Dermis blood vessel endothelial cell (primary cell): ENCODE data around the gene TCHH. TPM values are rescaled to one million over a fixed set of nuclear protein-coding genes. Genes with fewer than 3 reads are reported as not detected.
A peak's percentile ranks its signal among the peaks of the same experiment; 100 is the strongest.
"Not testable (repeated sequence)": the region's sequence is repeated elsewhere in the genome, so short reads cannot be mapped to it uniquely, and the experiment has no call there.

Source experiments
- DNase-seq: peaks from one replicate; pipeline ENCODE4 v3.0.0; 2010
- total RNA-seq: library from RNA; depleted of rRNA; stranded (reverse); fragments of >200 nt; gene quantifications from 2 replicates; pipeline ENCODE4 v1.2.3, GENCODE V29; 2014

The TCHH gene
- total RNA-seq, 1 donor from 2014 or later = 0.17 TPM

DNA sequence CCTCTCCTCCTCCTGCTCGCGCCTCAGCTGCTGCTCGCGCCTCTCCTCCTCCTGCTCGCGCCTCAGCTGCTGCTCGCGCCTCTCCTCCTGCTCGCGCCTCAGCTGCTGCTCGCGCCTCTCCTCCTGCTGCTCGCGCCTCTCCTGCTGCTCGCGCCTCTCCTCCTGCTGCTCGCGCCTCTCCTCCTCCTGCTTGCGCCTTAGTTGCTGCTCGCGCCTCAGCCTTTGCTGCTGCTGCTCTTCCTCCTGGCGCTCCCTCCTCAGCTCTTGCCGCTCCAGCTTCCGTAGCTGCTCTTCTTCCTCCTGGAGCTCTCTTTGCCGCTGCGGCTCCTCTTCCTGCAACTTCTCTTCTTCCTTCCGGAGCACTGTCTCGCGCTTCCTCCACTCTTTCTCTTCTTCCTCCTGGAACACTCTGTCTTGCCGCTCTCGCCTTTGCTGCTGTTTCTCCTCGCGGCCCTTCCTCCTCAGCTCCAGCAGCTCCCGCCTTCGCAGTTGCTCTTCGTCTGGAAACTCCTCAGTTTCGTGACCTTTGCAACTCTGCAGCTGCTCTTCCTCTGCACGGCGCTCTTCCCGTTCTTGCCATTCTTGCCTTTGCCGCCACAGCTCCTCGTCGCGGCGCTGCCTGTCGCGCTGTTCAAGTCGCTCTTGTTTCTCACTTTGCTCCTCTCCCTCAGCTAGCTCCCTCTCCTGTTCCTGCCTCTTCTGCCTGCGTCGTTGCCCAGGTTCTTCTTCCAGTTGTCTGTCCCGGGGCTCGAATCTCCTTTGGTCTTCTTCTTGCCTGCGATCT is 3.0 kb downstream of the TCHH start:
- peak; percentile 27 for DNase-seq

DNA sequence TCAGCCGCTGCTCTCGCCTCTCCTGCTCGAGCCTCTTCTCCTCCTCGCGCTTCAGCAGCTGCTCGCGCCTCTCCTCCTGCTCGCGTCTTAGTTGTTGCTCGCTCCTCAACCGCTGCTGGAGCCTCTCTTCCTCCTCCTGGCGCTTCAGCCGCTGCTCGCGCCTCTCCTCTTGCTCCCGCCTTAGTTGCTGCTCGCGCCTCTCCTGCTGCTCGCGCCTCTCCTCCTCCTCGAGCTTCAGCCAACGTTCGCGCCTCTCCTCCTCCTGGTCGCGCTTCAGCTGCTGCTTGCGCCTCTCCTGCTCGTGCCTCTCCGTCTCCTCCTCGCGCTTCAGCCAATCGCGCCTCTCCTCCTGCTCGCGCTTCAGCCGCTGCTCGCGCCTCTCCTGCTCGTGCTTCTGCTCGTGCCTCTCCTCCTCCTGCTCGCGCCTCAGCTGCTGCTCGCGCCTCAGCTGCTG is 3.7 kb downstream of the TCHH start:
- peak; percentile 53 for DNase-seq

DNA sequence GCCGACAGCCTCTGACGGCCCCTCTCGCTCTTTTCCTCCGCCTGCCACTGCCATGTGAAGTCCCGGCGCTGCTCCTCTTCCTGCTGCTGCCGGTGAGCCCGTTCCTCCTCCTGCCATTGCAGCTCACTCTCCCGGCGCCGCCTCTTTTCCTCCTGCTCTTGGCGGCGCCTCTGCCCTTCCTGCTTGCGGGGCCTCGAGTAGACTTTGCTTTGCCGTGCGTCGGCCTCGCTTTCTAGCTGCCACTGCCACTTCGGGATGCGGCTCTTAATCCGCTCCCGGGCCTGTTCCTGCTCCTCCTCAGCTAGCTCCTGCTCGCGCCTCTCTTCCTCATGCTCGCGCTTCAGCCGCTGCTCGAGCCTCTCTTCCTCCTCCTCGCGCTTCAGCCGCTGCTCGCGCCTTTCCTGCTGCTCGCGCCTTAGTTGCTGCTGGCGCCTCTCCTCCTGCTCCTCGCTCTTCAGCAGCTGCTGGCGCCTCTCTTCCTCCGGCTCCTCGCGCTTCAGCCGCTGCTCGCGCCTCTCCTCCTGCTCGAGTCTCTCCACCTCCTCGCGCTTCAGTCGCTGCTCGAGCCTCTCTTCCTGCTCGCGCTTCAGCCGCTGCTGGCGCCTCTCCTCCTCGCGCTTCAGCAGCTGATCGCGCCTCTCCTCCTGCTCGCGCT is 4.3 kb downstream of the TCHH start:
- DNase-seq = peak; percentile 62

DNA sequence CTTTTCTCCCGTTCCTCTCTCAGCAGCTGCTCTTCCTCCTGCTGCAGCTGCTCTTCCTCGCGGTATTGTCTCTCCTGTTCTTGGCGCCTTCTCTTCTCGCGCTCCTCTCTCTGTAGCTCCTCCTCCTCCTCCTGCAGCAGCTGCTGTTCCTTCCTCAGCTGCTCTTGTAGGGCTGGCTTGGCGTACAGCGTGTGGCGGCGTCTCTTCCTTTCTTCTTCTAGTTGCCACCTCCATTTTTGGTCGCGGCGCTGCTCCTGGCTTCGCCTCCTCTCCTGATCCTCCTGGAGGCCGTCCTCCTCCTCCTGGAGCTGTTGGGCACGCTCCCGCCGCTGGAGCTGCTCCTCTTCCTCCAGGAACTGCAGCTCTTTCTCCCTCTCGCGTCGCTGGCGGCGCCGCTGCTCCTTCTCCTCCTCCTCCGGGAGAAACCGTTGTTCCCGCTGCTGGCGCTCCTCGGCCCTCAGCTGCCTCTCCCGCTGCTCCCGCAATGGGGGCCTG is 4.8 kb downstream of the TCHH start:
- DNase-seq = peak; percentile 51

DNA sequence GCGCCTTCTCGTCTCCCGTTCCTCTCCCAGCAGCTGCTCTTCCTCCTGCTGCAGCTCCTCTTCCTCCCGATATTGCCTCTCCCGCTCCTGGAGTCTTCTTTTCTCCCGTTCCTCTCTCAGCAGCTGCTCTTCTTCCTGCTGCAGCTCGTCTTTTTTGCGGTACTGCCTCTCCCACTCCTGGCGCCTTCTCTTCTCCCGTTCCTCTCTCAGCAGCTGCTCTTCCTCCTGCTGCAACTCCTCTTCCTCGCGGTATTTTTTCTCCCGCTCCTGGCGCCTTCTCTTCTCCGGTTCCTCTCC is 5.3 kb downstream of the TCHH start:
- no peak for DNase-seq

DNA sequence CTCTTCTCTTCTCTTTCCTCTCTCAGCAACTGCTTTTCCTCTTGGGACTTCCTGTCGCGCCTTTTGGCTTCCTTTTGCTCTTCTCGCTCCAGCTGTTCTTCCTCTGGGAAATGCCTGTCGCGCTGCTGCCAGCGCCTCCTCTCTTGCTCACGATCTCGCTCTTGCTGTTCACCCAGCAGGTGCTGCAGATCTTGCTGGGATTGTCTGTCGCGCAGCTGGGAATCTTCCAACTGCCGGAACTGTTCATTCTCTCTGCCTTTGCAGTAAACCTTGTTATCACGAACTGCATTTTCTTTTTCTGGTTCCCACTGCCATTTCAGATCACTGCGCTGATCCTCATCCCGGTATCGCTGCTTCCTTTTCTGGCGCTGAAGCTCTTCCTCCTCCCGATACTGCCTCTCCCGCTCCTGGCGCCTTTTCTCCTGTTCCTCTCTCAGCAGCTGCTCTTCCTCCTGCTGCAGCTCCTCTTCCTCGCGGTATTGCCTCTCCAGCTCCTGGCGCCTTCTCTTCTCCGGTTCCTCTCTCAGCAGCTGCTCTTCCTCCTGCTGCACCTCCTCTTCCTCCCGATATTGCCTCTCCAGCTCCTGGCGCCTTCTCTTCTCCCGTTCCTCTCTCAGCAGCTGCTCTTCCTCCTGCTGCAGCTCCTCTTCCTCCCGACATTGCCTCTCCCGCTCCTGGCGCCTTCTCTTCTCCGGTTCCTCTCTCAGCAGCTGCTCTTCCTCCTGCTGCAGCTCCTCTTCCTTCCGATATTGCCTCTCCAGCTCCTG is 5.8 kb downstream of the TCHH start:
- no peak for DNase-seq

DNA sequence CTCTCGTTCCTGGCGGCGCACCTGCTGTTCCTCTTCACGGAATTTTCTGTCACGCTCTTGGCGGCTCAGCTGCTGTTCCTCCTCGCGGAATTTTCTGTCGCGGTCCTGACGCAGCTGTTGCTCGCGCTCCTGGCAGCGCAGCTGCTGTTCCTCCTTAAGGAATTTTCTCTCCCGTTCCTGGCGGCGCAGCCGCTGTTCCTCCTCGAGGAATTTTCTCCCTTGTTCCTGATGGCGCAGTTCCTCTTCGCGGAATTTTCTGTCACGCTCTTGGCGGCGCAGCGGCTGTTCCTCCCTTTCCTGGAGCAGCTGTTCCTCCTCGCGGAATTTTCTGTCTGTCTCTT is 6.4 kb downstream of the TCHH start:
- no peak for DNase-seq

DNA sequence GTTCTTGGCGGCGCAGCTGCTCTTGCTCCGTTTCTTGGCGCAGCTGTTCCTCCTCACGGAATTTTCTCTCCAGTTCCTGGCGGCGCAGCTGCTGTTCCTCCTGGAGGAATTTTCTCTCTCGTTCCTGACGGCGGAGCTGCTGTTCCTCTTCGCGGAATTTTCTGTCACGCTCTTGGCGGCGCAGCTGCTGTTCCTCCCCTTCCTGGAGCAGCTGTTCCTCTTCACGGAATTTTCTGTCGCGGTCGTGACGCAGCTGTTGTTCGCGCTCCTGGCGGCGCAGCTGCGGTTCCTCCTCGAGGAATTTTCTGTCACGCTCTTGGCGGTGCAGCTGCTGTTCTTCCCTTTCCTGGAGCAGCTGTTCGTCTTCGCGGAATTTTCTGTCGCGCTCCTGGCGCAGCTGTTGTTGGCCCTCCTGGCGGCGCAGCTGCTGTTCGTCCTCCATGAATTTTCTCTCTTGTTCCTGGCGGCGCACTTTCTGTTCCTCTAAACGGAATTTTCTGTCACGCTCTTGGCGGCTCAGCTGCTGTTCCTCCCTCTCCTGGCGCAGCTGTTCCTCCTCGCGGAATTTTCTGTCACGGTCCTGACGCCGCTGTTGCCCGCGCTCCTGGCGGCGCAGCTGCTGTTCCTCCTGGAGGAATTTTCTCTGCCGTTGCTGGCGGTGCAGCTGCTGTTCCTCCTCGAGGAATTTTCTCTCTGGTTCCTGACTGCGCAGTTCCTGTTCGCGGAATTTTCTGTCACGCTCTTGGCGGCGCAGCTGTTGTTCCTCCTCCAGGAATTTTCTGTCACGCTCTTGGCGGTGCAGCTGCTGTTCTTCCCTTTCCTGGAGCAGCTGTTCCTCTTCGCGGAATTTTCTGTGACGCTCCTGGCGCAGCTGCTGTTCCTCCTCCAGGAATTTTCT is 7.0 kb downstream of the TCHH start:
- peak; percentile 42 for DNase-seq

DNA sequence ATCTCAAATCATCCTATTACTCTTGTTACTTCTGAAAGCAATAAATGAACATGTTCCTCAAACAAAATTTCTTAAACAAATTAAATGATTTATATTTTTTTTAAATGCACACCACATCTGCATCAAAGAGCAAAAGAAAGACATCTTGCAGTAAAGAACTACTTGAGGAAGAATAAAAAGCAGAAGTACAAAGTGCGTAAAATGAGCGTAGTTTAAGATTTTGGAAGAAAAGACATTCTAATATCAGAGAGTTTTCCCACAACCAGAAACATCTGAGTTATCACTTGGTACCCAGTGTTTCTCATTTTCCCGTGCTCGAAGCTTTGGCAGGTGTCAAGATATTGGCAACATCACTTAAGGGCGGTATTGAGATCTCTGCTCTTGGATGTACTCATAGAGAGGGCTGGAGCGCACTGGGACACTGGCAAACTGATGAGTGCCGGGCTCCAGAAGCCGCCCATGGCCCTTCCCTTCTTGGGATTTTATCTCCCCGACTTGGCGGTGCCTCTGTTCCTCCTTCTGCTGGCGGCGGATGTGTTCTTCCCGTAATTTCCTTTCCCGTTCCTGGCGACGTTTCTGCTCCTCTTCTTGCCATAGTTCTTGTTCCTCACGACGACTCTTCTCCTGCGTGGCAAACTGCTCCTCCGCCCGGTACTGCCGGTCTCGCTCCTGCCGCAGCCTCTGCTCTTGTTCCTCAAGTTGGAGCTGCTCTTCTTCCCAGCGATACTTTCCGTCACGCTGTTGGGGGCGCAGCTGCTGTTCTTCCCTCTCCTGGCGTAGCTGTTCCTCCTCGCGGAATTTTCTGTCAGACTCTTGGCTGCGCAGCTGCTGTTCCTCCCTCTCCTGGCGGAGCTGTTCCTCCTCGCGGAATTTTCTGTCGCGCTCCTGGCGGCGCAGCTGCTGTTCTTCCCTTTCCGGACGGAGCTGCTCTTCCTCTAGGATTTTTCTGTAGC is 7.9 kb downstream of the TCHH start:
- DNase-seq = no peak

DNA sequence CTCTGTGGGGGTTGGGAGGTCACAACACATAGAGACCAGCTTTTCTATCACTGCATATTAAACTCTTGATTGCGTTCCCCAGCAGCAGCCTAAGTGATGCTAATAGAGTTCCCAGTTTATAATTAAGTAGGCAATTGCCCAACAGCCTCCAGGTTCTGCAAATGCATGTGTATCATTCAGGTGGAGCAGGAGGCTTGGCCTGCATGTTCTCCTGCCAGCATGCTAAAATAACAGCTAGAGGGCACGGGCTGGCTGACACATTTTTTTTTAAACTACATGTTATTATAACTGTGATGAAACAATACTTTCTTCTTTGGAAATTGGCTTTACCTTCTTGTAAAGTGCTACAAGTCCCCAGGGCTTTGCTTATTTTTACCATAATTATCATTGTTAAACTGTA is 10.4 kb downstream of the TCHH start:
- DNase-seq = no peak

DNA sequence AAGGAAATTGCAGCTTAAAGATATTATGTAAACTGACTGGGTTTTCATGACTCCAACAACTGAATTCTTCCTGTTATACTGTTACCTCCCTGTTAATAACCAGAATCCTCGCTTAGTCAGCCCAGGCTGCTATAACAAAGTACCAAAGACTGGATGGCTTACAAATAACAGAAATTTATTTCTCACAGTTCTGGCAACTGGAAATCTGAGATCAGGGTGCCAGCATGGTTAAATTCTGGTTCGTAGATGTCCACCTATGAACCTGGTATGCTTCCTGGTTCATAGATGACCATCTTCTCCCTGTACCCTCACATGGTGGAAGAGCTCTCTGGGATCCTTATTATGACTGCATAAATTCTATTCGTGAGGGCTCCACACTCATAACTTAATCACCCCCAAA is 18.3 kb downstream of the TCHH start:
- DNase-seq = no peak

DNA sequence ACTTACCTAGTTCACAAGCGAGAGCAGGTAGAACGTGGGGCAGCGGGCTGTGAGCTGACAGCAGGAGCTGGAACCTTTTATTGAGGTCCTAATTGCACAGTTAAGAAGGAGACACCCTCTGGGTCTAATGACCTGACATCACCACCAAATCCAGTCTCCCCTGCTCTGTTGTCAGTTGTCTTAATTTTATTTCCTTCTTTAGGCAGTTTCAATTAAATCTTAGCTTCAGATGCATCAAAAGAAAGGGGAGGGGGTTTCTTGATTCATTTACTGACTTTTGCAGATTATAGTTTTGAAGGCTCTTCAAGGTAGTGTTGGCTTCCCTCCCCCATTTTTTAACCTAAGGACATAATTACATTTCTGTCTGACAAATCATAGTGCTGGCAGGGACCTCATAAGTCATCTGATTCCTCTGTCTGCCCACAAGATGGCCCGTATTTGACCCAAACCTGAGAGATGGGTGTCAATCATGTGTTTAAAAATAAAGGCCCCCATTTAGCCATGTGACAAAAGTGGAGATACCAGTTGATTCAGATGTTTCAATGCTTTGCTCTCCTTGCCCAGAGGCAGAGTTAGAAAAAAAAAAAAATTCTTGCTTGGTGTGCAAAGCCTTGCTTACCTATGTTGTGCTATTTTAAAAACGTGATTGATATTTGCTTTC is 26.1 kb downstream of the TCHH start, which contains the start of gene TCHHL1:
Gene TCHHL1 (minus strand): TSS at position 51 of the 661 bp plus-strand sequence. CDS start 921 bp downstream, outside the sequence.
- DNase-seq = no peak

DNA sequence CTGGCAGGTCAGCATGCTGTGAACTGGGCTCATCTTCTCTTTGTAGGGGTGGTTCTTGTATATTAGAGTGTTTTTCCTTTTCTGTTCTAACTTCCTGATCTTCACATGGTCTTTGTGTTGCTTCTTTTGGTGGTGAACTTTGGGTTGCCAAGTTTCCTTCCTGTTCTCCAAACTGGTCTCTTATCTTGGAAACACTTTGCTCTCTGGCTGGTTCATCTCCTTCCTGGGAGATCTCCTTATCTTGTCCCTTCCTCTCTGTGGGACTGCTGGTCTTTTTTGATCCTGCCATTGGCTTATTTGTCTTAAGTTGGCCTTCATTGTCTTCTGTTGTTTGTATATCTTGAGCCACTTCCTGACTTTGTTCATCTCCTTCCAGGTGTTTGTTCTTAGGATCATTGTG is 28.5 kb downstream of the TCHH start:
- DNase-seq = no peak

DNA sequence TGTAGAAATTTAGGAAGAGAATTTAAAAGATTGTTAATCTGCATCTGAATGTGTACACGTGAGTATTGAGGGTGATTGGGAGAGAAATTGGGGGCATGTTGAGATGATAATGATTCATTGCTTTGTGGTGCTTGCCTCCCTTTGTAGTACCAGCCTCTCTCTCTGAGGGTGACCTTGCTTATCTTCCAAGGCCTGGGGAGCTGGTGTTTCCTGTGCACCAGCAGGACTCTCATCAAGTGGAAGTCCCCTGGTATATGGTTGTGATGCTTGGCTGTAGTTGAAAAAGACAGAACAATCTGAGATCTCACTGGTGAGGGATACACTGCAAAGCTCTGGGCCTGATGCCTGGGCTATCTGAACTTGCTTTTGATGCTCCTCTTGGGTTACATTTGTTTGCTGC is 30.4 kb downstream of the TCHH start:
- DNase-seq = no peak

DNA sequence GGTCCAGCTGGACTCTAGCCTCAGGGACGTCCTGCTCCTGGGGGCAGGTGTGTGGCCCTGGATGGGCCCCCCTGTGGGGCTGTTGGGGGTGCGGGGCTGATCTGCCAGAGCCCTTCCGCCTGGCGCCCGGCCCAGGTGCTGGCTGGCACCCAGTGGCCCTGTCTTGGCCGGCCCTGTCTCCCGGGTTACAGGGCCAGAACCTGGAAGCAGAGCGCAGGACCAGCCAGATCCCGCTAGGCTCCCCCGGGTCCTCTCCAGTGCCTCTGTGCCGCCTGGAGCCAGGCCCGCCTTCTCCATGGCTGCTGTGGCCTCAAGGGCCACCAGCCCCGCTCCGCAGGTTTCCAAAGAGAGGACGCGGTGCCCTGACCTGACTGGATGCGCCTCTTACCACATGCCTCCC is 34.2 kb downstream of the TCHH start:
- DNase-seq = not testable (repeated sequence)

DNA sequence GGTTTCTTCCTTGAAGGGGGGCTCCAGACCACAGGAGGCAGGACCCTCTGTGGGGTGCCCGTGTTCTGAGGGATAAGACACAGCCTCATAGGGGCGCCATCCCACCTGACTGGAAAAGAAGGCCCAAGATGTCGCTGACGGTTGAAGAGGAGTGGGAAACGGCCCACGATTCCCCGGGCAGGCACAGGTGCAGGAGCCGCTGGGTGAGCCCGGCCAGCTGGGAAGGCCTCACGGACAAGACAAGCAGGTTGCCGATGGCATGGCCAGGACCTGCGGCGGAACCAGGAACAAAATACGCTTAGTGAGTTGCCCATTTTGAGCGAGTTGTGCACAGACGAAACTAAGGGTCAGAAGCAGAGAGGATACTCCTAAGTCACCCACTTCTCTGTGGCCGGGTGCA is 34.8 kb downstream of the TCHH start:
- not testable (repeated sequence) for DNase-seq

DNA sequence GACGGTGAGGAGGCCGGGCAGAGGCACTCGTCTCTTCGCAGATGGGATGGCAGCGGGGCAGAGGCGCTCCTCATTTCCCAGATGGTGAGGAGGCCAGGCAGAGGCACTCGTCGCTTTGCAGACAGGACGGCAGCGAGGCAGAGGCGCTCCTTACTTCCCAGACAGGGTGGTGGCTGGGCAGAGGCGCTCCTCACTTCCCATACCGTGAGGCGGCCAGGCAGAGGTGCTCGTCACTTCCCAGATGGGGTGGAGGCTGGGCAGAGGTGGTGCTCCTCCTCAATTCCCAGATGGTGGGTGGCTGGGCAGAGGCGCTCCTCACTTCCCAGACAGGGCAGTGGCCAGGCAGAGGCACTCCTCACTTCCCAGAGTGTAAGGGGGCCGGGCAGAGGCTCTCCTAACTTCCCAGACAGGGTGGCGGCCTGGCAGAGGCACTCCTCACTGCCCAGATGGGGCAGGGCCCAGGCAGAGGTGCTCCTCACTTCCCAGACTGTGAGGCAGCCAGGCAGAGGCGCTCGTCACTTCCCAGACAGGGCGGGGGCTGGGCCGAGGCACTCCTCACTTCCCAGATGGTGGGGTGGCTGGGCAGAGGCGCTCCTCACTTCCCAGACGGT is 36.3 kb downstream of the TCHH start:
- no peak for DNase-seq

DNA sequence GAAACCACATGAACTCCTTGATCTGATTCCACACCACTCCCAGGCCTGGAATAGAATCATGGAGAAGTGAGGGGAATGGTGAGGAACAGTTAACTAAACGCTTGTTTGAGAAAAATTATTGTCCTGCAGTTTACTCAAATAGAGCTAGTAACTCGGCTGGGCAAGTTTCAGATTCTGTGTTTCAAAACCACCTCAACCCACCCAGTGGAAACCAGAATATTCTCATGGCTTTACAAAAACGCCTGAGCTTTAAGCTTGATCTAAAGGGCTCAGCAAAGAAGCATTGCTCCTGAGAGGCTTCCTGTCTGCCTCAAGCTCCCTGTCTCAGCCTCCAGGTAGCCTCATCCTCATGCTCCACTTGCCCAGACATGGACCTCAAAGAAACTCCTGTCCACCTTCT is 42.9 kb downstream of the TCHH start:
- no peak for DNase-seq

DNA sequence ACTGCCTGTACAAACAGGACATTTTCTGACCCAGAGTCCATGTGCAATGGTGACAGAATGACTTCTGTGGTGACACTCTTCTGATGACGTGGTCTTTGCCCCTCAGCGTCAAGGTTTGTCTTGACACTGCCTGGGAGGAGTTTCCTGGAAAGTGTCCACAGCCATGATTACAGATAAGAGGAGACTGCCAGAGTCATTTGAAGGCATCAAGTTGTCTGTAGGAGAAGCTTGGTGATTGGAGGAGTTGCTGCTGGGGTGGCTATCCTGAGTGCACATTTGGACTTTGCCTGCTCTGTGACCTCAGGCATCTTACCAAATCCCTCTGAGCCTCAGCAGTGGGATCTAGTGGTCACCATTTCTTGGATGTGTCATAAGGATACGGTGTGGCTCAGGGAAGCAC is 44.1 kb downstream of the TCHH start:
- no peak for DNase-seq

DNA sequence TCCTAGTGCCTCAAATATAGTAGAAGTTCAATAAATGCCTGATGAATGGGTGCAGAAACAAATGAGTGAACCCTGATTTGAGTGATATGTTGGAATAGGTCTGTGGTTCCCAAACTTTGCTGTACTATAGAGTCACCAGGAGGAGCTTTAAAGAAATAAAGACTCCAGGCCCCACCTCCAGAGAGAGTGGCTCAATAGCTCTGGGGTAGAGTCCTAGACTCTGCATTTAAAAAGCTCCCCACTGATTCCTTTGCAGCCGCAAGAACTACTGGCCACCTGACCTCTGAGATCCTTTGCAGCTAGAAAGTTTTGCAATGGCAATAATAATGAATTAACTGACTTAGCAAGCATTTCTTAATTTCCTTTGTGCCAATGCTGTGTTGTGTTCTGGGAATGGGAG is 47.3 kb downstream of the TCHH start:
- DNase-seq = no peak
